Measurements from ENCODE around the gene TOM1.

DNA sequence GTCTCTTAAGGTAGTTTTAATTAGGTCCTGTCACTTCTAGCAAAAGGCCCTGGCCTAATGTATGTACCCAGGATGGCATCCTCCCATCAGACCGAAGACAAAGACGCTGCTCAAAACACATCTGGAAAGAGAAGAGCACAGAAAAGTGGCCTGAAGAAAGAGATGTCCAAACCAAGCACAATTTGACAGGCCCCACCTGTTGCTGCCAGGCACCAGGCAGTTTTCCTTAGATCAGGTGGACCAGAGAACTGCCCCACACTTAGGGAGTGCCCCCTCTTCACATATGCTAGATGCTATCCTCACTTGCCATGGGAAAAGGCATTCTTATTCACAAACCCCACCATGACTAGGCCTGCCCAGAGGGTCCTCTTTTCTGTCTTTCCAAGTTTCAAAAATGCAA, 45.7 kb upstream of the TOM1 start:
- no peak for TF ChIP-seq CTCF (IDR thresholded peaks at IDR 0.05)
- TF ChIP-seq POLR2A (IDR thresholded peaks at IDR 0.05): no peak
